ENCODE results near the gene CRIP1. TPM values are rescaled to one million over a fixed set of nuclear protein-coding genes. Genes with fewer than 3 reads are reported as not detected.

CRIP1 gene
- total RNA-seq, 1 donor from 2014 or later = 29.5 TPM

DNA sequence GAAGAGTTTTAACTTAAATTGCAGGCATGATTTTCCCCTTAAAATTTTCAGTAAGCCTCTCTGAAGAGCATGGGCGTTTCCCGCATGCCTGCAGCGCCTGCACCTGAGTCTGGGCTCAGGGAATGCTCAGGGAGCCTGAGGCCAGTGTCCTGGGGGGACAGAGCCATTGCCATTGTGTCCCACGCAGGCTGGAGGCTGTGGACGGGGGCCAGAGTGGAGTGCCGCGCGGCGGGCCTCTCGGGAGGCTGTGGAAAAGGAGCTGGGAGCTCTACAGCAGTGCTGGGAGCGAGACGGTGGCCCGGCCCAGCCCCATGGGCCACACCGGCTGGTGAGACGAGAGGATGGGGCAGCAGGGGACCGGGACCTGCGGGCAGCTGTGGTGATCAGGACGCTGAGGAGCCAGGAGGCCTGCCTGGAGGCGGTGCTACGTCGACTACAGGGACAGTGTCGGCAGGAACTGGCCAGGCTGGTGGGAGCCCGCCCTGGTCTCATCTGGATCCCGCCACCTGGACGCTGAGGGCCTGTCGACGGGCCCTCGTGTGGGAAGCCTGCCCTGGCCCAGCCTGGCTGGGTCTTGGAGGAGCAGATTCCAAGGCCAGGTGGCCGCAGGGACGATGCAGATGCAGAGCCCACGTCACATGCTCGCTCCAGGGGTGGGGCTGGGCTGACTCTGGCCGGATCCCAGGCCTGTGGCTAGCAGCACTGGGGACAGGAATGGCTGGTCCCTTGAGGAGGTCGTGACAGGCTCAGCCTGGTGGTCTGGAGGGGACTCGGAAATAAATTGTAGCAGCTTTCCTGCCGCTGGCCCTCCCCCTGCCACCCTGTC lies 12.0 kb downstream of the CRIP1 start:
- H3K4me3 ChIP-seq (ENCODE audit: insufficient read depth, low read depth, low read length) = no peak overlapping the region
- H3K27me3 Mint-ChIP-seq (ENCODE audit: low read depth, unreplicated experiment) = peaks cover 6% of the 10 kb centered on the region
- no peak overlapping the region for H3K4me2 ChIP-seq (ENCODE audit: low read length)
- no peak overlapping the region for H3K9ac ChIP-seq (ENCODE audit: low read length)
- no peaks in the 10 kb centered on the region for H3K36me3 Mint-ChIP-seq (ENCODE audit: low read depth, unreplicated experiment)
- no peak overlapping the region for H2AFZ ChIP-seq (ENCODE audit: low read depth, low read length)
- TF ChIP-seq, protein P1, sequence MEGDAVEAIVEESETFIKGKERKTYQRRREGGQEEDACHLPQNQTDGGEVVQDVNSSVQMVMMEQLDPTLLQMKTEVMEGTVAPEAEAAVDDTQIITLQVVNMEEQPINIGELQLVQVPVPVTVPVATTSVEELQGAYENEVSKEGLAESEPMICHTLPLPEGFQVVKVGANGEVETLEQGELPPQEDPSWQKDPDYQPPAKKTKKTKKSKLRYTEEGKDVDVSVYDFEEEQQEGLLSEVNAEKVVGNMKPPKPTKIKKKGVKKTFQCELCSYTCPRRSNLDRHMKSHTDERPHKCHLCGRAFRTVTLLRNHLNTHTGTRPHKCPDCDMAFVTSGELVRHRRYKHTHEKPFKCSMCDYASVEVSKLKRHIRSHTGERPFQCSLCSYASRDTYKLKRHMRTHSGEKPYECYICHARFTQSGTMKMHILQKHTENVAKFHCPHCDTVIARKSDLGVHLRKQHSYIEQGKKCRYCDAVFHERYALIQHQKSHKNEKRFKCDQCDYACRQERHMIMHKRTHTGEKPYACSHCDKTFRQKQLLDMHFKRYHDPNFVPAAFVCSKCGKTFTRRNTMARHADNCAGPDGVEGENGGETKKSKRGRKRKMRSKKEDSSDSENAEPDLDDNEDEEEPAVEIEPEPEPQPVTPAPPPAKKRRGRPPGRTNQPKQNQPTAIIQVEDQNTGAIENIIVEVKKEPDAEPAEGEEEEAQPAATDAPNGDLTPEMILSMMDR (IDR thresholded peaks at IDR 0.05; ENCODE audit: insufficient read depth, low read depth, low read length) = no peak
- TF ChIP-seq EZH2 (IDR thresholded peaks at IDR 0.05; ENCODE audit: insufficient read depth, low read length) = no peak
- H3K36me3 ChIP-seq (ENCODE audit: insufficient read depth, low read length) = no peaks in the 10 kb centered on the region
- H3K4me1 Mint-ChIP-seq (ENCODE audit: low read depth, unreplicated experiment) = no peaks in the 10 kb centered on the region
- H3K4me3 Mint-ChIP-seq (ENCODE audit: unreplicated experiment) = no peak overlapping the region
- FAIRE-seq = no peak
- no peaks in the 10 kb centered on the region for H3K9me3 ChIP-seq (ENCODE audit: insufficient read depth, low read depth, low read length)
- H3K27me3 ChIP-seq (ENCODE audit: insufficient read depth, low read length) = no peaks in the 10 kb centered on the region
- no peaks in the 10 kb centered on the region for H3K79me2 ChIP-seq (ENCODE audit: insufficient read depth, low read length)
- no peaks in the 10 kb centered on the region for H3K4me1 ChIP-seq (ENCODE audit: insufficient read depth, low read length)
- no peak overlapping the region for H3K27ac Mint-ChIP-seq (ENCODE audit: unreplicated experiment)
- DNase-seq (ENCODE audit: low read depth) = no peak
- H3K27ac ChIP-seq (ENCODE audit: low read depth, low read length) = no peak overlapping the region
- no peaks in the 10 kb centered on the region for H3K9me3 Mint-ChIP-seq (ENCODE audit: unreplicated experiment)
- H4K20me1 ChIP-seq (ENCODE audit: insufficient read depth, low read length) = no peaks in the 10 kb centered on the region

DNA sequence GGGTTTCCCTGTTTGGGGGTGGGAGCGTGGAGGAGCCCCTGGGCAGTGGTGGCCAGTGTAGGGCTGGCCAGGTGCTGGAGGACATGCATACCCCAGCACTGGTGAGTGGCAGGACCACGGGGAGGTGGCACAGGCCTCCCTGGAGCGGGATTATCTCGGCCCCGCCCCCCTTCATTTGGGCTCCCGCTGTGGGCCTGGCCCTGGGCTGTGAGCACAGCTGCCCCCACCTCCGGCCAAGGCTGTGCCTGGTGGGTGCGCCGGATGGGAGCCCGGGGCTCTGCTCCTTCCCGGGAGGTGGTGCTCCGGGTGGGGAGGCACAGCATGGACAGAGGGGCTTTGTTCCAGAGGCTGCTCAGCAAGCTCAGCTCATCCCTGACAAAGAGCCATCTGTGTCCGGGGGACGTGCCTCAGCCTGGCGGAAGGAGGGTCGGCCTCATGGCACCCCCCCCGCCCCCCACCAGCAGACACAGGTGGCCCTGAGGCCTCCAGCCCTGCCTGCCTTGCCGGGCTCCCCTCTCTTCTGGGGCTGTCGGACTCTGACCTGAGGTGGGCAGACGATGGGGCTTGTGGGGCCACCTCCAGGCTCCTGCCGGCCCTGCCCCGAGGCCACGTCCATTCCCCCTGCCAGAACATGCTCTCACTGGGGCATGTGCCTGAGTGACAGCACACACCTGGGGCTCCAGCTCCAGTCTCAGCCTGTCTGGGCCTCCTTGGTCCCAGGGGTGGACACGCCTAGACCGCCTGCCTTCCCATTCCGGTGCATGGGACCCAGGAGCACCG lies 12.8 kb downstream of the CRIP1 start:
- no peak for DNase-seq (ENCODE audit: low read depth)
- no peak overlapping the region for H3K4me3 ChIP-seq (ENCODE audit: insufficient read depth, low read depth, low read length)
- H3K27me3 Mint-ChIP-seq (ENCODE audit: low read depth, unreplicated experiment) = peaks cover 9% of the 10 kb centered on the region
- no peak overlapping the region for H2AFZ ChIP-seq (ENCODE audit: low read depth, low read length)
- no peak overlapping the region for H3K9ac ChIP-seq (ENCODE audit: low read length)
- H4K20me1 ChIP-seq (ENCODE audit: insufficient read depth, low read length) = no peaks in the 10 kb centered on the region
- no peaks in the 10 kb centered on the region for H3K79me2 ChIP-seq (ENCODE audit: insufficient read depth, low read length)
- H3K27me3 ChIP-seq (ENCODE audit: insufficient read depth, low read length) = no peaks in the 10 kb centered on the region
- no peaks in the 10 kb centered on the region for H3K4me1 ChIP-seq (ENCODE audit: insufficient read depth, low read length)
- no peak overlapping the region for H3K27ac Mint-ChIP-seq (ENCODE audit: unreplicated experiment)
- H3K27ac ChIP-seq (ENCODE audit: low read depth, low read length) = no peak overlapping the region
- FAIRE-seq = no peak
- H3K36me3 Mint-ChIP-seq (ENCODE audit: low read depth, unreplicated experiment) = no peaks in the 10 kb centered on the region
- H3K4me1 Mint-ChIP-seq (ENCODE audit: low read depth, unreplicated experiment) = no peaks in the 10 kb centered on the region
- no peaks in the 10 kb centered on the region for H3K9me3 ChIP-seq (ENCODE audit: insufficient read depth, low read depth, low read length)
- no peak for TF ChIP-seq EZH2 (IDR thresholded peaks at IDR 0.05; ENCODE audit: insufficient read depth, low read length)
- TF ChIP-seq, protein P1 (IDR thresholded peaks at IDR 0.05; ENCODE audit: insufficient read depth, low read depth, low read length) = no peak
- no peak overlapping the region for H3K4me2 ChIP-seq (ENCODE audit: low read length)
- H3K4me3 Mint-ChIP-seq (ENCODE audit: unreplicated experiment) = no peak overlapping the region
- H3K9me3 Mint-ChIP-seq (ENCODE audit: unreplicated experiment) = no peaks in the 10 kb centered on the region
- no peaks in the 10 kb centered on the region for H3K36me3 ChIP-seq (ENCODE audit: insufficient read depth, low read length)
